ENCODE measurements around the gene PDE3B. TPM values are rescaled to one million over a fixed set of nuclear protein-coding genes. Genes with fewer than 3 reads are reported as not detected.

Gene PDE3B
- total and polyA plus RNA-seq, 2 of the 8 experiments (the other 6 are each of a cell fraction or from before 2014, with no cell fraction given), result 2.7 to 10.9 TPM

DNA sequence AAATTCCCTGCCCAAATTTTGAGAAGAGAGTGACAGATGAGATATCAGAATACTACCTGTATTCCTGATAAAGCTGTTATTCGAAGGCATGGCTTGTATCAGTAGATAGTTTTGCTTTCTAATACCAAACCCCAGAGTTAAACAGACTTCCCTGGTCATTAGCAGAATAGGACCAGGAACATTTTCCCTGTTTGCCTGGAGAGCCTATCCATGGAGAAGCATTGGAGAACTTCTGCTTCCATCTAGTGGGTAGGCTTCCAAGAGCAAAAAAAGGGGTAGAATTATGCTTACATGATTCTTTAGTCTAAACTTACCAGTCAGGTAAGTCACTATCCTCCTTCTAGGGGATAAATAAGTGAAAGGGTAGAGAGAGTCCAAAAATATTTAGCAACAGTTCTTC, 14.2 kb downstream of the PDE3B start:
- CTCF ChIA-PET (ENCODE audit: partially characterized antibody), result no interaction called here
- no peak for FAIRE-seq
- 83% methylated on average over 1 of the region's 1 CpG; no CpG with 5 or more reads in 1 of the 2 experiments for WGBS, 2 experiments (ENCODE audit: extremely low coverage in 1 of 2, insufficient coverage in 1 of 2, insufficient read length in 1 of 2, insufficient replicate concordance in 2 of 2, low coverage in 1 of 2, low lambda C conversion rate in 2 of 2, missing lambda C conversion rate in 1 of 2)

More for the DNA sequence above, 14.2 kb downstream of the PDE3B start:
- Histone ChIP-seq H3K79me1 (ENCODE audit: low read depth, low read length) (no peaks in the 10 kb centered on the region; the same call in 1 of the 2 replicates), H3K56ac (replicated peaks; ENCODE audit: insufficient read length, low read depth, low read length) (no peak overlapping the region), H3K23ac (ENCODE audit: insufficient read length) (no peak overlapping the region), H2BK5ac (ENCODE audit: low read depth, low read length) (no peak overlapping the region), H3K14ac (ENCODE audit: insufficient read length) (no peak overlapping the region), H4K91ac (replicated peaks; ENCODE audit: insufficient read length, low read length) (no peak overlapping the region), H3K4me2 (ENCODE audit: insufficient read depth in 1 of 2, low read depth in 2 of 2, low read length in 2 of 2) (no peak overlapping the region), H3K79me2 (ENCODE audit: control insufficient read depth in 1 of 2, insufficient read depth in 2 of 2, low read length in 2 of 2) (0 out of 4 replicates have a peak, but pooled peaks cover 0 to 3% of the 10 kb centered on the region in 2 experiments), H2BK12ac (ENCODE audit: low read depth, low read length) (no peak overlapping the region), H4K20me1 (replicated peaks in 1 of 2; ENCODE audit: control insufficient read depth in 1 of 2, insufficient read depth in 2 of 2, low read length in 2 of 2) (no peaks in the 10 kb centered on the region), H3K23me2 (ENCODE audit: low read depth, low read length) (no peaks in the 10 kb centered on the region; the same call in 1 of the 2 replicates), H2BK120ac (replicated peaks; ENCODE audit: low read depth, low read length) (no peak overlapping the region), H2BK15ac (ENCODE audit: low read length) (no peak overlapping the region), H3K4ac (replicated peaks; ENCODE audit: insufficient read length, low read depth, low read length) (no peak overlapping the region), H3K4me3 (ENCODE audit: extremely low read depth in 1 of 4, insufficient read depth in 2 of 4, low read depth in 3 of 4, low read length in 4 of 4) (no peak overlapping the region), H2AK5ac (ENCODE audit: low read depth, low read length) (no peak overlapping the region), H3K36me3 (ENCODE audit: control insufficient read depth in 2 of 4, insufficient read depth in 4 of 4, low read length in 3 of 4) (peaks cover 0 to 8% (median 1%) of the 10 kb centered on the region in 4 experiments; a peak in 1 of 8 replicates), H4K5ac (ENCODE audit: insufficient read length, low read depth, low read length) (no peak overlapping the region), H3K9ac (replicated peaks in 1 of 4; ENCODE audit: extremely low read depth in 1 of 4, low read depth in 3 of 4, low read length in 3 of 4) (no peak overlapping the region), H3K4me1 (replicated peaks in 1 of 4; ENCODE audit: control insufficient read depth in 3 of 4, insufficient read depth in 4 of 4, low read length in 3 of 4) (no peaks in the 10 kb centered on the region), H4K8ac (ENCODE audit: extremely low read depth, insufficient read depth, low read length) (no peak overlapping the region), H2BK20ac (ENCODE audit: low read length) (no peak overlapping the region), H3K27me3 (replicated peaks in 1 of 4; ENCODE audit: control insufficient read depth in 3 of 4, extremely low read depth in 1 of 4, insufficient read depth in 3 of 4, low read length in 3 of 4) (no peaks in the 10 kb centered on the region), H3K27ac (ENCODE audit: low read depth, low read length) (no peak overlapping the region), H3K9me3 (ENCODE audit: insufficient read depth in 2 of 2, low read depth in 1 of 2, low read length in 1 of 2) (peaks cover 0 to 11% of the 10 kb centered on the region in 2 experiments; a peak in 1 of 4 replicates), H2AFZ (ENCODE audit: low read length) (no peak overlapping the region), H3K18ac (ENCODE audit: extremely low read depth, low read length) (no peak overlapping the region)
- no peak for DNase-seq (ENCODE audit: low read depth in 1 of 2, low spot score in 2 of 2)
- POLR2A ChIA-PET (ENCODE audit: partially characterized antibody), result interaction anchor here (2.5 kb wide), 1 partner anchor 13 kb away, joined by 9 read pairs; no protein-coding TSS in a partner anchor
- TF ChIP-seq POLR2AphosphoS5 (IDR thresholded peaks at IDR 0.05; ENCODE audit: low read depth, low read length) (no peak), KDM1A (IDR thresholded peaks at IDR 0.05; ENCODE audit: borderline replicate concordance, low read length) (no peak), TBP (IDR thresholded peaks at IDR 0.05; ENCODE audit: low read depth, low read length) (no peak)

Data from H1 (cell line).